Liver (tissue), 3 donors: ENCODE results near the gene IL17RE.

ENCODE experiments used
- ATF3 ChIP-seq: IDR thresholded peaks from 2 replicates; pipeline ENCODE4 v1.6.1; 2016; ENCODE audit warnings: antibody characterized with exemption
- GABPA ChIP-seq, 2 donors: IDR thresholded peaks in 1 of 2; conservative IDR thresholded peaks in 1 of 2; 2 replicates each; pipeline ENCODE4 v1.6.1; 2016; ENCODE audit warnings: antibody characterized with exemption in 2 of 2, mild to moderate bottlenecking in 1 of 2, moderate library complexity in 1 of 2
- TAF1 ChIP-seq: conservative IDR thresholded peaks from 2 replicates; pipeline ENCODE4 v1.6.1; 2016; ENCODE audit warnings: antibody characterized with exemption, mild to moderate bottlenecking
- ZBTB33 ChIP-seq: IDR thresholded peaks from 2 replicates; pipeline ENCODE4 v1.6.1; 2016; ENCODE audit warnings: antibody characterized with exemption
- TF ChIP-seq, protein P1 (sequence below): IDR thresholded peaks from 2 replicates; pipeline ENCODE4 v1.6.1; 2016; ENCODE audit warnings: antibody characterized with exemption
- TF ChIP-seq, protein P2 (sequence below): fragments of 150-350 bp; IDR thresholded peaks from 2 replicates; pipeline ENCODE4 v1.5.1; 2017; ENCODE audit warnings: improper control_type of control experiment, low read depth, low read length; ENCODE audit not compliant: missing input control
- donor health status: healthy.
- donor health status: healthy.

- TF ChIP-seq ZBTB33 (no peak), ATF3 (no peak), TAF1 (no peak), GABPA (IDR thresholded peaks at IDR 0.05 in 1 of 2, conservative IDR thresholded peaks at IDR 0.05 in 1 of 2) (no peak)
- TF ChIP-seq, protein P1, sequence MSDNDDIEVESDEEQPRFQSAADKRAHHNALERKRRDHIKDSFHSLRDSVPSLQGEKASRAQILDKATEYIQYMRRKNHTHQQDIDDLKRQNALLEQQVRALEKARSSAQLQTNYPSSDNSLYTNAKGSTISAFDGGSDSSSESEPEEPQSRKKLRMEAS: no peak
- TF ChIP-seq, protein P2, sequence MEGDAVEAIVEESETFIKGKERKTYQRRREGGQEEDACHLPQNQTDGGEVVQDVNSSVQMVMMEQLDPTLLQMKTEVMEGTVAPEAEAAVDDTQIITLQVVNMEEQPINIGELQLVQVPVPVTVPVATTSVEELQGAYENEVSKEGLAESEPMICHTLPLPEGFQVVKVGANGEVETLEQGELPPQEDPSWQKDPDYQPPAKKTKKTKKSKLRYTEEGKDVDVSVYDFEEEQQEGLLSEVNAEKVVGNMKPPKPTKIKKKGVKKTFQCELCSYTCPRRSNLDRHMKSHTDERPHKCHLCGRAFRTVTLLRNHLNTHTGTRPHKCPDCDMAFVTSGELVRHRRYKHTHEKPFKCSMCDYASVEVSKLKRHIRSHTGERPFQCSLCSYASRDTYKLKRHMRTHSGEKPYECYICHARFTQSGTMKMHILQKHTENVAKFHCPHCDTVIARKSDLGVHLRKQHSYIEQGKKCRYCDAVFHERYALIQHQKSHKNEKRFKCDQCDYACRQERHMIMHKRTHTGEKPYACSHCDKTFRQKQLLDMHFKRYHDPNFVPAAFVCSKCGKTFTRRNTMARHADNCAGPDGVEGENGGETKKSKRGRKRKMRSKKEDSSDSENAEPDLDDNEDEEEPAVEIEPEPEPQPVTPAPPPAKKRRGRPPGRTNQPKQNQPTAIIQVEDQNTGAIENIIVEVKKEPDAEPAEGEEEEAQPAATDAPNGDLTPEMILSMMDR: no peak
Observed at GRCh38 chr3:9934235-9934621, 31.6 kb downstream of the IL17RE start.
